Measurements from ENCODE around the gene PEX14. TPM values are rescaled to one million over a fixed set of nuclear protein-coding genes. Genes with fewer than 3 reads are reported as not detected.

PEX14 gene
- total RNA-seq, 4 donors from 2014 or later = 16.3 to 29.7 (median 26.2) TPM

- Histone ChIP-seq H3K27ac (no peak overlapping the region), H3K4me1 (no peaks in the 10 kb centered on the region), H3K36me3 (peaks cover 0 to 10% (median 0%) of the 10 kb centered on the region in 3 donors), H3K9me3 (no peaks in the 10 kb centered on the region), H3K27me3 (no peaks in the 10 kb centered on the region), H3K4me3 (no peak overlapping the region)
- DNase-seq = no peak
- TF ChIP-seq POLR2A (IDR thresholded peaks at IDR 0.05) = no peak
- no peak for TF ChIP-seq CTCF (IDR thresholded peaks at IDR 0.05)
These were observed 130.2 kb downstream of the PEX14 start for GRCh38 chr1:10604966-10605365.

- H3K9me3 ChIP-seq = no peaks in the 10 kb centered on the region
- H3K4me3 ChIP-seq = no peak overlapping the region
- peaks cover 0 to 6% (median 0%) of the 10 kb centered on the region in 3 donors for H3K36me3 ChIP-seq
- H3K27ac ChIP-seq = no peak overlapping the region
- H3K4me1 ChIP-seq = no peaks in the 10 kb centered on the region
- no peak for TF ChIP-seq POLR2A (IDR thresholded peaks at IDR 0.05)
- no peak for TF ChIP-seq CTCF (IDR thresholded peaks at IDR 0.05)
- no peak for DNase-seq
- no peaks in the 10 kb centered on the region for H3K27me3 ChIP-seq
These were observed 131.3 kb downstream of the PEX14 start for GRCh38 chr1:10606064-10606463.

DNA sequence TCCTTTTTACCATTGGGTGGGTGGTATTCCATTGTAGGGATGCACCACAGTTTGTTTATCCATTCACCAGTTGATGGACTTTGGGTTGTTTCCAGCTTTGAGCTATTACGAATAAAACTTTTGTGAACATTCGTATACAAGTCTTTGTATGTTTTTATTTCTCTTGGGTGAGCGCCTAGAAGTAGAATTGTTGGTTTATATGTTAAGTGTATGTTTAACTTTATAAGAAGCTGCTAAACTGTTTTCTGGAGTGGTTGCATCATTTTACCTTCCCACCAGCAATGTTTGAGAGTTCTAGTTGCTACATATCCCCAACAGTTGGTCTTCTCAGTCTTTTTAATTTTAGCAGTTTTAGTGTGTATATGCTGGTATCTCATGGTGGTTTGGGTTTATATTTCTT is 132.5 kb downstream of the PEX14 start:
- no peak for DNase-seq
- Histone ChIP-seq H3K27me3 (no peaks in the 10 kb centered on the region), H3K36me3 (no peaks in the 10 kb centered on the region), H3K9me3 (no peaks in the 10 kb centered on the region), H3K4me1 (no peaks in the 10 kb centered on the region), H3K4me3 (no peak overlapping the region), H3K27ac (no peak overlapping the region)
- TF ChIP-seq POLR2A (IDR thresholded peaks at IDR 0.05) (no peak), CTCF (IDR thresholded peaks at IDR 0.05) (no peak)

DNA sequence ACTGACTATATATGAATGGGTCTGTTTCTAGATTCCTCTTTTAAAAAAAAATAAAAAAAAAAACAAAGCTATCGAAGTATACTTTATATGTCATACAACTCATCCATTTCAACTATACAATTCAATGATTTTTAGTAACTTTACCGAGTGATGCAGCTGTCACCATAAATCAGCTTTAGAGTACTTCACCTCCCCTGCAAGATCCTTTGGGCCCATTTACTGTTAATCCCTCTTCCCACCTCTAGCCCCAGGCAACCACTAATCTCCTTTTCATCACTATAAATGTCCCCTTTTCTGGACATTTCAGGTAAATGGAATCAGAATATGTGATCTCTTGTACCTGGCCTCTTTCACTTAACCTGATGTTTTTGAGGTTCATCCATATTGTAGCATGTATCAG is 133.9 kb downstream of the PEX14 start:
- H3K4me3 ChIP-seq = no peak overlapping the region
- TF ChIP-seq POLR2A (IDR thresholded peaks at IDR 0.05) (no peak), CTCF (IDR thresholded peaks at IDR 0.05) (no peak)
- no peak for DNase-seq
- H3K9me3 ChIP-seq = no peaks in the 10 kb centered on the region
- H3K36me3 ChIP-seq = no peaks in the 10 kb centered on the region
- H3K4me1 ChIP-seq = no peaks in the 10 kb centered on the region
- no peak overlapping the region for H3K27ac ChIP-seq
- H3K27me3 ChIP-seq = no peaks in the 10 kb centered on the region

DNA sequence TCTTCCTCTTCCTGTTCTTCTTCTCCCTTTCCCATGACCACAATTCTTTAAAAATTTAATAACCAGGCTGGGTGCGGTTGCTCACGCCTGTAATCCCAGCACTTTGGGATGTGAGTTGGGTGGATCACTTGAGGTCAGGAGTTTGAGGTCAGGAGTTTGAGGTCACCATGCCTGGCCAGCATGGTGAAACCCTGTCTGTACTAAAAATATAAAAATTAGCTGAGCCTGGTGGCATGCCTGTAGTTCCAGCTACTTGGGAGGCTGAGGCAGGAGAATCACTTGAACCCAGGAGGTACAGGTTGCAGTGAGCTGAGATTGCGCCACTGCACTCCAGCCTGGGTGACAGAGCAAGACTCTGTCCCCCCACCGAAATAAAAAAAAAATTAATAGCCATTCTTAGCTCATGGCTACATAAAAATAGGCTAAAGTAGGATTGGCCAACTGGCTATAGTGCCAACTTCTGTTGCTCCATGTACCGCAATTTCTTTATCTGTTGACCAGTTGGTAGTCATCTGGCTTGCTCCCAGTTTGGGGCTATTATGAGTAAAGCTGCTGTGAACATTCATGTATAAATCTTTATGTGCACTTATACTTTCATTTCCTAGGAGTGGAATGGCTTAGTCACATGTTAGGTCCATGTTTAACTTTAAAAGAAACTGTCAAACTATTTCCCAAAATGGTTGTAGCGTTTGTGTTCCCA is 136.3 kb downstream of the PEX14 start:
- TF ChIP-seq CTCF (IDR thresholded peaks at IDR 0.05) (no peak), POLR2A (IDR thresholded peaks at IDR 0.05) (no peak)
- no peaks in the 10 kb centered on the region for H3K27me3 ChIP-seq
- no peaks in the 10 kb centered on the region for H3K9me3 ChIP-seq
- no peak overlapping the region for H3K4me3 ChIP-seq
- no peak for DNase-seq
- H3K27ac ChIP-seq = no peak overlapping the region
- no peaks in the 10 kb centered on the region for H3K36me3 ChIP-seq
- H3K4me1 ChIP-seq = no peaks in the 10 kb centered on the region
